GM12892 (cell line): Measurements from ENCODE around the gene ARHGAP10.
"Not testable (repeated sequence)": the region's sequence is repeated elsewhere in the genome, so short reads cannot be mapped to it uniquely, and the experiment has no call there.

ENCODE experiments used
- DNase-seq: peaks from one replicate; pipeline ENCODE4 v3.0.0; 2011; ENCODE audit not compliant: insufficient read length
- FAIRE-seq: peaks from 2 replicates; lab custom pipeline; 2011; peaks lifted over from hg19 to GRCh38; lab: Jason Lieb, UNC
- POLR2A ChIP-seq: IDR thresholded peaks from 2 replicates; pipeline ENCODE4 v1.6.1; 2011; ENCODE audit warnings: low read depth, low read length, control low read depth
- POLR2AphosphoS5 ChIP-seq: IDR thresholded peaks from 2 replicates; pipeline ENCODE4 v1.6.1; 2011; ENCODE audit warnings: low read depth, low read length, control low read depth
- TAF1 ChIP-seq: IDR thresholded peaks from 2 replicates; pipeline ENCODE4 v1.6.1; 2011; ENCODE audit warnings: low read depth, mild to moderate bottlenecking, control low read depth, low read length, borderline replicate concordance

ARHGAP10 gene

DNA sequence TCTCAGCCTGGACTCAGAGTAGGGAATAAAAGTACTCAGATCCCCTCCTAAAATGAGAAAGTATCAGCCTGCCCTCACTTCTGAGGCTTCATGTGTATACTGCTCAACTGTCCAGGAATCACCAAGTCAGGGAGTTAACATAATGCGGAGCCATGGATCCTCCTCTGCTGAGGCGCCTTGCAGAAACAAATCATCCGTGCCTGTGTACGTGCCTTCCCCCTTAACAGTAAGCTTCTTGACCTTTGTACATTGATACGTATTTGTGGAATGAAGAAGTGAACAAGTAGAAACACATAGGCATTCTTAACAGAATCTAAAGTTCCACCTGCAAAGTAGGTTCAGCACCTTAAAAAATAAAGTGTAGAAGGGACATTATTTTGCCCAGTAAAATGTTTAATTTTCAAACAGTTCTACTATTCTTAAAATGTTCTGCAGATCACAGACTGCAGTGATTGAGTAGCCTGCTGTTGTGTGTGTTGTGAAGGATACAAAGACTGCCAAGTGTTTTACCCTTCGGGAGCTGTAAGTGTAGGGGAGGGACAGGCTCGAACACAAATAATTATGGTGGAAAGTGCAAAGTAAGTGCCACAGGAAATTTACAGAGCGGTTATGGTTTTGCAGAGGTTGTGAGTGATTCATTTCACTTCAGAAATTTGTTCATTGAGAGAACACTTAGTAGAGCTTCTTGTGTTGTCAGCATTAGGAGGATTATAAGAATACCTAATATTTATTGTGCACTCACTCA is 61.9 kb downstream of the ARHGAP10 start:
- TF ChIP-seq POLR2A (no peak), TAF1 (no peak)
- no peak for DNase-seq
- no peak for FAIRE-seq

DNA sequence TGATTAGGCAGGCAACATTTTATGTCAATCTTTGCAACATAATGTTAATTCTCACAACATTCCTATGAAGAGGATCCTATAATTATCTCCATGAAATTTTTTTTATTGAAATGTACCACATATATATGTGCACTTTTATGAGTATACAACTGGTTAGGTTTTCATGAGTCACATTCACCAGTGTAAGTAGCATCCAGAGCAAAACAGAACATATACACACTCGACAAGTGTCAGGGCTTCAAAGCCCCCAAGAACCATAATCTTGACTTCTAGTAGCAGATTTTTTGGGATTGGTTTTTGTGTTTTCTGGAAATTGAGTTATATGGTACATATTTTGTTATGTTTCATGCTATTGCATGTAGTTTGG is 62.4 kb downstream of the ARHGAP10 start:
- TF ChIP-seq POLR2AphosphoS5 (no peak), POLR2A (no peak), TAF1 (no peak)
- FAIRE-seq (no peak), DNase-seq (no peak)

DNA sequence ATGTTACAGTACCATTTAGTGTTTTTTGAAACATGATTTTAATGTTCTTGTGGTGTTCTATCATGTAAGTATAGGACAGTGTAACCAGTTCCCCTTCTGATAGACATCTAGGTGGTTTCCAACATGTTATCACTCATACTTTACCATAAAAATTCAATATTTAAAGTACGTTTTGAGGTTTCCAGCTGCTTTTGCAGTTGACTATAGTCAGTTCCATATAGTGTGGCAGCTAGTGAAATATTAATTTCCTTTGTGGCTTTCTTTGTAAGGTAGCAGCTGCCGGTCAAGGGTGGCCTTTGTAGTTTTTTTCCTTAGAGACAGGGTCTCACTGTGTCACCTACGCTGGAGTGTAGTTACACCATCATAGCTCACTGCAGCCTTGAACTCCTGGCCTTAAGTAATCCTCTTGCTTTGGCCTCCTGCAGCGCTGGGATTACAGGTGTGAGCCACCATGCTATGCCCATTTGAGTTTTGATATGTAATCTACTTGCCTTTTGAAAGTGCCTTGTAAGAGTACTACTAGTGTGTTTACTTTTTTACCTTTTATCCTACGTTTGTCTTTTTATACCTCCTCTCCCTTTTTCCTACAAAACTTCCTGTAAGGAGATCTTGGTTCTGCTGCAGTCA is 63.0 kb downstream of the ARHGAP10 start:
- FAIRE-seq (peak; percentile 44), DNase-seq (no peak)
- TF ChIP-seq TAF1 (no peak), POLR2AphosphoS5 (no peak), POLR2A (no peak)

DNA sequence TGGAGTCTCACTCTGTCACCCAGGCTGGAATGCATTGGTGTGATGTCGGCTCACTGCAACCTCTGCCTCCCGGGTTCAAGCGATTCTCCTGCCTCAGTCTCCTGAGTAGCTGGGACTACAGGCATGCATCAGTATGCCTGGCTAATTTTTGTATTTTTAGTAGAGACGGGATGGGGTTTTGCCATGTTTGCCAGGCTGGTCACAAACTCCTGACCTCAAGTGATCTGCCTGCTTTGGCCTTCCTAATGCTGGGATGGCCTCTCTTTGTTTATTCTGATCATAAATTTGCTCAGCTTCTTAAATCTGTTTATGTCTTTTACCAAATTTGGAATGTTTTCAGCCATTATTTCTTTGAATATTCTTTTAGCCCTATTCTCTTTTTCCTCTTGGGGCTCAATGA is 67.2 kb downstream of the ARHGAP10 start:
- not testable (repeated sequence) for DNase-seq, FAIRE-seq

DNA sequence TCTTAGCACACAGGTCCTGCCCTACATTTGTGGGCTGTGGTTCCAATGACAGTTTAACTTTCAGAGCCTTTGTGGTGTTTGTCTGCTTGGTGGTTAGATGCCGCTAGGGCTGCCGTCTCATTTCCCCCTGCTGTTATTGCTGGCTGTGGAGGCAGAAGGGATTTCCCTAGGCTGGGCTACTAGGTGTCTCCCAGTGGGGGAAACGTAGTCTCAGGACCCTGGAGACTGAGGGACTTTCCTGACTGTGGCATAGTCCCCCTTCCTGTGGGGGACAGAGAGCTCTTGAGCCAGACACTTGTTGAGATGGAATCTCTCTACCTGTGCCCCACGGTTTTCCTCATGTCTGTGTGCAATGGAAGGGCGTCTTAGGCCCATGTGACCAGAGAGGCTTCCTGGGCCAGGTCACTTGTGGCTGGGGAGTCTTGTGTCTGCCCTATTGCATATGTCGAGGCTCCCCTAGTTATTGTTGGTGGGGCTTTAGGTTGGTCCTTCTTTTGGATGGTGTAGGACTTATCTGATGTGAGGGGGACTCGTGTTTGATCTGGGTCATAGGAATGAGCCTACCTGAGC is 68.2 kb downstream of the ARHGAP10 start:
- DNase-seq (peak; percentile 38), FAIRE-seq (peak; percentile 94)
- TF ChIP-seq POLR2A: no peak
- no peak for TF ChIP-seq TAF1
- no peak for TF ChIP-seq POLR2AphosphoS5

DNA sequence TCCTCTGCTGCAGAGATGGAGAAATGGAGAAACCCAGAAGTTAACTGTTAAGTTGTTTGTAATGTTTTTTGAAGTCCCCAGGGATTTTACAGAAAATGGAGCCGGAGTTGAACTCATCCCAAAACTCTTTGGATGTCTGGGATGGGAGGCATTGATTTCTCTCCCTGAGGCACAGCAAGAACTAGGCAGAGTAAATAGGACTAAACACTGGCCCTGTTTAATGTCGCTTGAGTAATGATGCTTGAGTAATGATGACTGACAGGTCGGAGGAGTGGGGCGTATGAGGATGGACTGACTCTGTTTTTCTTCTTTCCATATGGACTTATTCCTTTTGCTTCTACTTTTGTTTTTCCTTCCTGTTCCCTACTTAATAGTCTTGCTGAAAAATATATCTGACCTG is 69.9 kb downstream of the ARHGAP10 start:
- TF ChIP-seq POLR2A (no peak), TAF1 (no peak), POLR2AphosphoS5 (no peak)
- FAIRE-seq (no peak), DNase-seq (no peak)

DNA sequence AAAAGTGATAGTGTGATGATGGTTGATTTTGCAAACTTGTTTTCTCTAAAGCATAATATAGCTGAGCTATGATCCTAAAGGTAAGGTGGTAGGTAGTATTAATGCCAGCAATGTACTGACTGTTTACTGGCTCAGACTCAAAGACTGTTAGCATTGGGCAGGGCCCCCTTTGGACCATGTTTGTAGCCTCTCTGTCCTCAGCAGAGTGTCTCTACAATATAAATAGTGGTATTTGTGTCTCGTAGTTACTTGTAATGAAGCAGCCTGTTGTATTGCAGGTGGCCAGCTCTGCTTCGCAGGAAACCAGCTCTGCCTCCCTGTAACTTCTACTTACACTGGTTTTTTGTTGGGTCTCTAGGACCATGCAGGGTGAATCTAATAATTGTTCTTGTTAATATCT is 70.5 kb downstream of the ARHGAP10 start:
- FAIRE-seq (no peak), DNase-seq (no peak)
- TF ChIP-seq TAF1 (no peak), POLR2AphosphoS5 (no peak), POLR2A (no peak)

DNA sequence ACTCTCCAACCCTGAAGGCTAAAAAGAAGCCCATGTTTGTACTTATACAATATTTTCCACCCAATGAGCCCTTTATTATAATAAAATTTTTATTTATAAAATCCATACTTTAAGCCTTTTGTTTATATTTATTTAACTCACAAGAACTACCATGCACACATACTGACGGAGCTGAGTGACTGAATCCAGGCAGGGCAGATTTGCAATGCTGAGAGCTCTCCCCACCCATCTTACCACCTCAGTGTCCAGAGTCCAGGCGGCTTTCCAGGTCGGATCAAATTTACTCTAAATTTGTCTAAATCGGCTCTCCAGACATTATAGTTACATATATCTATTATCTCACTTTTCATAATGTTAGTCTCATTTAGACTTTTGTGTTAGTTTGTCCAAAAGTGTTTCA is 74.1 kb downstream of the ARHGAP10 start:
- DNase-seq (no peak), FAIRE-seq (no peak)
- TF ChIP-seq POLR2A (no peak), TAF1 (no peak), POLR2AphosphoS5 (no peak)

DNA sequence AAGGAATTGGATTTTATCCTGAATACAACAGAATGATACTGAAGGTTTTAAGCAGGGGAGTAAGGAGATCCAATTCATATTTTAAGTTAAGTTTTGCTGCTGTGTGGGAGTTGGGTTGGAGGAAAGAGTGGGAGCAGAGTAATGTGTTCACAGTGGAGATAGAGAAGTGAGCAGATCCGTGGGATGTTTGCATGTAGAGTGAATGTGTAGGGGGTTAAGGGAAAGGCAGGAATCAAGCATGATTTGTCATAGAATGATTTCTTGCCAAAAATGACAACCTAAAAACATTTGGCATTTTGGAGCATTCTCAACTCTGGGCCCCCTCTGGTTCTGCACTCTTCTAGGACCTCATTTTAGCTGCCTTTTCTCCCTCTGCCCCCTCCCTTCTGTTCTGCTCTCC is 76.6 kb downstream of the ARHGAP10 start:
- TF ChIP-seq POLR2AphosphoS5 (no peak), TAF1 (no peak), POLR2A (no peak)
- DNase-seq: no peak
- no peak for FAIRE-seq

DNA sequence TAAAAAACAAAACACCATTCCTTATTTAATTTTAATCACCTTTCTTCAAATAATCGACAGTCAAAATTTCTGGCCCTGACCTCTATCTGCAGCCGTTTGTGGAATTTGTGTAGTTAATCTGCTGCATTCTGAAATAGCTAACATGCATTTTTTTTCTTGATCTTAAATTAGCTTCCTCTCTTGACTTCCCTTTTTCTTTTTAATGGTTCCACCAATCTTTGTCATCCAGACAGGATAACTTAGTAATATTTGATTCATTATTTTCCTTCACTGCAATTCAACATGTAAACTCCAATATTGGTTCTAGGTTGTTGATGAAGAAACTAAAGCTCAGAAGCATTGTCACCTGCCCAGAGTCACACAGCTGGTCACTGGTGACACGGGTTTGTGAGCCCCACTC is 77.3 kb downstream of the ARHGAP10 start:
- DNase-seq: no peak
- TF ChIP-seq POLR2A: no peak
- no peak for TF ChIP-seq TAF1
- TF ChIP-seq POLR2AphosphoS5: no peak
- FAIRE-seq: no peak

DNA sequence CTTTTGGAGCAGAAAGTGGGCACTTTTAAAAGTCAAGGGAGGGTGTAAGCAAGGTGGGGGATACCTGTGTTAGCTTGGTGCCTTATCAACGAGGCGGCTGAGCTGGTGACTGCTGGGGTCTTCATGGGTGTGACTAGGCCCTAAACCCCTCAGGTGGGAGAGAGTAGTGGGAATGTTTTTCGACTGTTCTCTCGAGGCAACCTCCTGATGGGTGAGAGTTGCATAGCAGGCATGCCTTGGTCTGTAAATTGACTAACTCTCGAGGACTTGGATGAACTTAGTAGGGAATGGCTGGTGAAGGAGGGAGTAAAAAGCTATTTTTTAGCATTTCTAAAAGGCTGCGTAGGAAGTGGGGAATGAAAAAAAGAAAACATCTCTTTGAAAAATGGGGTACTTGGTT is 80.0 kb downstream of the ARHGAP10 start:
- no peak for DNase-seq
- TF ChIP-seq POLR2AphosphoS5 (no peak), TAF1 (no peak), POLR2A (no peak)
- no peak for FAIRE-seq
